HG02852 (cell line): ENCODE data around the gene TMBIM1.

Source experiments
- ATAC-seq: cut with Tn5 transposase; IDR thresholded peaks from one replicate; pipeline ENCODE4 v1.9.1; 2021; ENCODE audit warnings: mild to moderate bottlenecking, moderate library complexity; ENCODE audit not compliant: unreplicated experiment

Gene TMBIM1

DNA sequence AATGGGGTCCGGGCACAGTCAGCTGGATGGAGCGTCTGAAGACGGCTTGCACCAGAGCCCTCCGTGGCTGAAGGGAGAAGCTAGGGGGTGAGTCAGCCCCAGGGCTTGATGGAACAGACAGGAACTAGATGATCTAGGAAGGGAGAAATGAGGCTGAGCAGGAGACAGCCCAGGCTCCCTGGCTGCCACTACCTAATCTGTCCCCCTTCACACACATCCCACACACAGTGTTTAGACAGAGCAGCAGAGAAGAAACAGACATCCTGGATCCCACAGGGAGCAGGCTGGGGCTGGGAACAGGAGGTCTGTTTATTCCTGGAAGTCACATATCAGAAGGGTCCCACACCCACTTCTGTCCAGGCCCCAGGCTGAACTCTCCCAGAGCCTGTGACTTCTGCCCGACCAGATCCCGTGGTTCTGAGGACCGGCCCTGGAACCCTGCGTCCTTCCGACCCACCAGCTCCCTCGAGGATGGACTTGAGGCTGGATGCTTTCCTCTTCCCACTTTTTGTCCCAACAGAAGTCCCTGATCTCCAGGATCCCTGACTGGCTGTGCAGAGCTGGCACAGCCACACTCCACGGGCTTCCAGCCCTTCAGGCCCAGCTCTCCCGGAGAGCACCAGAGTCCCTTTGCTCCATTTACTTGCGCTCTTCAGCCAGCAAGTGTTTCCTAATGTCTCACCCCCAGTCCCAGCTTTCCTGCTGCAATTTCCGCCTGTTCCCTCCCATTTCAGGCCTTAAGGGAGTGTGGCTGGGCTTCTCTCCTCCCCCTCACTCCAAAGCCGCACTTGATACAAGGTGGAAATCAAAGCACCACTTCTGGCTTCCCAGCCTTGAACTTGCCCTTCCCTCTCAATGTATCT is 33.0 kb downstream of the TMBIM1 start:
- no peak for ATAC-seq

DNA sequence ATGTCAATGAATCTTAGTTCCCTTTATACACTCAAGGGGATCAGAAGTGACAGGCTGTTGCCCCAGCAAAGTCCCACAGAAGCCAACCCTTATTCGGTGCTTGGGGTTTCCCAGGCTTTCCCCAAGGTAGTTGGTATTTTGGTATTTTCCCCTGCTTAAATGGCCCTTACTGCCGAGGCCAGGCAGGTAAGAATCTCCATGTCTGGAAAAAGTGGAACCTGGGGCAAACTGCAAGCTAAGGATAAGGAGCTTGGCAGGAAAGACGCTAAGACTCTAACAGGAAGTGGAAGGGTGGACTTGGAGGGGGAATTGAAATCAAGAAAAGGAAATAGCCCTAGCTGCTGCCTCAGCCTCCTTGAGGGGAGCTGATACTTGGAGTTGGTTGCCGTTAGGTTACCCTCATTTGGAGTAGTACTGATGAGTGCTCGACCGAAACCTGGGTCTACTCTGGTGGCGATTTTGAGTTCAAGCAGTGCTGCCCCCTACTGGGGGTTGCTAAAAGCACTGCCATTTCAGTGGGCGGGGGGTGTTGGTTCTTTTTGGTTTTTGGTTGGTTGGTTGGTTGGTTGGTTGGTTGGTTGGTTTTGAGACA is 34.8 kb downstream of the TMBIM1 start:
- ATAC-seq, result peak; percentile 75

DNA sequence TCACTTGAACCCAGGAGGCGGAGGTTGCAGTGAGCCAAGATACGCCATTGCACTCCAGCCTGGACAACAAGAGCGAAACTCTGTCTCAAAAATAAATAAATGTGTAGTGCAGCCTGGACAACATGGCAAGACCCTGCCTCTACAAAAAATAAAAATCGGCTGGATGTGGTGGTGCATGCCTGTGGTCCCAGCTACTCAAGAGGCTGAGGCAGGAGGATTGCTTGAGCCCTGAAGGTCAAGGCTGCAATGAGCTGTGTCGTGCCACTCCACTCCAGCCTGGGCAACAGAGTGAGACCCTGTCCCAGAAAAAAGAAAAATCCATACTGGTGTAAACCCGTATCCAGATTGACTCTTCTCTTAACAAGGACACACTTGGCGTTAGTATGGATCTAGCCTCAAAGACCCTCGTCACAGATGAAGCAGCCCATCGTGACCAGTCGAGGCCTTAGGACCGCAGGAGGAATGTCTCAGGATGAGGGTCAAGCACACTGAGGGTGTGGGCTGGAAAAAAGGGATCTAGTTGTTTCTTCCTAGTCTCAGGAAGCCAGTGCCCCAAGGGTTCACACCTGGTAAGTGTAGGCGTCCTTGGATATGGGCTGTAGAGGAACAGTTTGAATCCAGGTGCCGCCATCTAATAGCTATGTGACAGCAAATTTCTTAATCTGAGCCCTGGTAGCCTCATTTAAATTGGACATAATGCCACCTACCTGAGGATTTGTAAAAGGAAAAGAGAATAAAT is 35.5 kb downstream of the TMBIM1 start:
- no peak for ATAC-seq

- ATAC-seq, result no peak
Measured at GRCh38 chr2:218255446-218255845, 36.9 kb downstream of the TMBIM1 start.

DNA sequence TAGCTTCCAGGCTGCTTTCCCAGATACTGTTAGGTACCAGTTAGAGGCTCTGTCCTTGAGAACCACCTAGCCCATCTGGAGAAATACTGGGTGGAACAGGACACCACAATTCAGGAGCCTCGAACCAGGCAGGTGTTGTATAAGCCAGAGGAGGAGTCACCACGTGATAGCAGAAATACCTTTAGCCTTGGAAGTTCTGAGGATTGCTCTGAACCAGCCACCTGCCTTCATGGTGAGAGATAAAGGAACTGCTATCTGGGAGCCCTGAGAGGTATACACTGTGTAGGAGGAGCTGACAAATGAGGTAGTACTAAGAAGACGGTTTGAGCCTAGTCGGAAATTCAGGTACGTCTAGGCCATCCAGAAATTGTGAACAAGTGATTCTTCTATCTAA is 39.1 kb downstream of the TMBIM1 start:
- ATAC-seq, result no peak

DNA sequence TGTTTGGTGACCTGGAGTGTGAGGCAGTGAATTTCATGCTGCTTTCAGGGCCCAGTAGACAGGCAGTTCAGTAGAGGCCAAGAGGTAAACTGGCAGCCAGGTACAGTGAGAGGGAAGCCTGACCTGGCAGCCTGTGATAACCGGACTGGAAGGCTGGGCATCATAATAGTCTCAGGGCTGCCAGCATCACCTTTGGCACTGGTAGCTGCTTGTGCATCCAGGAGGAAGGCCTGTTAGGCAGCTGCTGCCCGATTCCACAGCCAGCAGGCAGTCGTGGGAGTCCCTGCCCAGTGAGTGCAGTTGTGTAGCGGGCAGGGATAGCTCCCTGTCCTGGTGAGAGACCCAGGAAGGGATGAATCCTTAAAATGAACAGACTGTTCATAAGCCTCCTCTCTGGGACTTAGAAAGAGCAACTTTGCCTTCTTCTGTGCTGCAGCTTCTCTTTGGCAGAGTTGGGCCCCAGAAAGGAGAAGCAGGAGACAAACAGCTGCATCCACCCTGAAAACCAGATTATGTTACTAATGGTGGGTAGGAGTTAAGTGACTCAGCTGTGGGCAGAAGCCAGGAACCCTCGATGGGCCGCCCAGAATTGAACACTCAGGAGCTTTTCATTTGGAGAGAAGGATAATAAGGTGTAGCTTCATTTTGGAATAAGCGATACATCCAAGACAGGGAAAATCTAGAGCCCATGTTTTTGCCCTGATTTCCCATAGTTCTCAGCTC is 39.6 kb downstream of the TMBIM1 start:
- no peak for ATAC-seq

- no peak for ATAC-seq
Measured at GRCh38 chr2:218249691-218250090, 42.6 kb downstream of the TMBIM1 start.

DNA sequence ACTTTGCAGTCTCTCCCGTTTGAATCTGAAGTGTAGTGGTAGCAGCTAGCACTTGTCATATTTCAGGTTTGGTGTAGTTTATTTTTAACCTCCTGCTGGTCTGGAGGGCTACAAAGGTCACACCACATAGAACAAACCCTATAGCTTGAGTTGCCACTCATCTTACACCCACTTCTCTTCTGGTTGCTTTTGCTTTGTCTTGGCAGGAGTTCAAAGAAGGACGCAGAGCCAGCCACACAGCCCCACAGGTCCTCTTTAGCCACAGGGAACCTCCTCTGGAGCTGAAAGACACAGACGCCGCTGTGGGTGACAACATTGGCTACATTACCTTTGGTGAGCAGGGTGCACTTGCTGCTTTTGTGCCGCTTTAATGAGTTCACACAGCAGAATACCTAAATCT is 47.1 kb downstream of the TMBIM1 start:
- no peak for ATAC-seq

- no peak for ATAC-seq
Measured at GRCh38 chr2:218244665-218245064, 47.6 kb downstream of the TMBIM1 start.

- no peak for ATAC-seq
Measured at GRCh38 chr2:218244204-218244603, 48.1 kb downstream of the TMBIM1 start.

DNA sequence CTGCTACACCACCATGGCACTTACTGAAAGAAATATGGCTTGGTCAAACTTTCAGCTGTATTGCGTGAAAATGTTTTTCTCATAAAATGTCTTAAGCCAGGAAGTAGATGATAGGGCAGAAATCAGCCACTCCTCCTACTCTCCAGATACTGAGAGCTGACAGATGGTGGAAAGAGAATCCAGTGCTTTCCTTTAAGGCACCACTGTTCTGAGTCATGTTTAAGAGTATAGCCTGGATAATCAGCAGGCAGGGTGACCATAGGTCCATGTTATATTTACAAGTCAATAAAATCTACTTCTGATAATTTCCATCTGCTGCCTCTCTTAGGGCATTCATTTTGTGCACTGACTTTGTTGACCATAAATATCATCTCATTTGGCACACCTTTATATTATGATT is 53.4 kb downstream of the TMBIM1 start:
- no peak for ATAC-seq

DNA sequence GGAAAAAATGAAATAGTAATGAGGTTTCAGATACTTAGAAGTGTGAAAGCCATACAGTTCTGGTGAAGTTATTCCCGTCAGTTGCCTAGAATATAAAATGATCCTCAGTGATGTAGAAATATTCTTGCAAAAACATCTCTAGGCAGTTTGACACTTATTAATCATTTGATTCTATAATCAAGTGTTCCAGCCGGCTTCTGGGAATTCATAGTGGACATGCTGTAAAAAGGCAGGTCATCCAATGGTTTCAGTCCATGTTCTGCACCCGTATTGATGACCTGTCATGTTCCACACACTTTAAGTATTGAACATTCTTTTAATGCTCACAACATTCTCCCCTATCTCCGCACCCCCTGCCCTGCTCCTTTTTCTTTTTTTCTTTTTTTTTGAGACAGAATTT is 55.5 kb downstream of the TMBIM1 start:
- no peak for ATAC-seq

DNA sequence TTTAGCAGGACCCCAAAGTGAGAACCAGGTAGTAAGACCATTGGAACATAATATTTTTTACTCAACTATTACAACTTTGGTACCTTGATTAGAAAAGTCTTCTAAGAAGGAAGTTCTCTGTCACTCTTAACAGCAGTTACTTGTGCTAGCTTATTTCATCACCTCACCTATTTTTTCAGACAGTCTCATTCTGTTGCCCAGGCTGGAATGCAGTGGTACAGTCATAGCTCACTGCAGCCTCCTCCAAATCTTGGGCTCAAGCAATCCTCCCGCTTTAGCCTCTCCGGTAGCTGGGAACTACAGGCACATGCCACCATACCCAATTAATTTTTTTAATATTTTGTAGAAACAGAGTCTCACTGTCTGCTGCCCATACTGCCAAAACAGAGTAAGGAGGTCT is 57.3 kb downstream of the TMBIM1 start:
- no peak for ATAC-seq

DNA sequence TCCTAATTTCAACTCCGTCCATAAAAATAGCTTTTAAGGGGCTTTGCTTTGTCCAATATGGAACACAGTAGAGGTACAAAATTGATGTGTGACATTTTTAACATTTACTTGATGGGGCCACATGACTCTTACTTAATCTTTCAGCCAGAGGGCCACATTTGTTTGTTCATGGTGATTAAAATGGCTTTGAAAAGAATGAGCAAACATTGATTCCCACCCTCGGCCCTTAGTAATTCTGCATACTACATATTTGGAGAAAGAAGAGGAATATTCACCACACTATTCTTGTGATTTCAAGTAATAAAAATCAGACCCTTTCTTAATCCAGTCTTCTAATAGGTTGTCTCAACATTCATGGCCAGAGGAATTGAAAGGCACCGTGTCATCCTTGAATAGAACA is 57.8 kb downstream of the TMBIM1 start:
- ATAC-seq, result no peak

GRCh38 chr2:218233543-218233942 is 58.8 kb downstream of the TMBIM1 start:
- ATAC-seq, result no peak

DNA sequence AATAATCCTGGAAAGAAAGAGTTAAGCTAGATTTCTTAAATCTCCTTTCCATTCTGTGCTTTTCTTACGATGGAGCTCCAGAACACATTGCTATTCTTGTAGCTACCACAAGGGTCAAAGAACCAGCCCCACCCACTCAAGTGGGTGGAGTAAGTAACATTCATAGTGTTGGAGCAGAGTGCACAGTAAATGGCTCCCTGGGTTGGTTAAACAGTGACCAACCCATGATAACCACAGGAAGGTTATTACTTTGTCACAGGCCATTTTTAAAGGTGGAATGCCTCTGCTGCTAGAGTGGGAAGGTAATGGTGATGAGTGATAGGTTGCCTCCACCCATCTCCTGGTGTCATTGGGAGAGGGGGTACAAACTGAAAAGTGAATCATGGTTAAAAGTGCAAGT is 61.4 kb downstream of the TMBIM1 start:
- no peak for ATAC-seq

GRCh38 chr2:218229851-218230250 is 62.5 kb downstream of the TMBIM1 start:
- no peak for ATAC-seq

DNA sequence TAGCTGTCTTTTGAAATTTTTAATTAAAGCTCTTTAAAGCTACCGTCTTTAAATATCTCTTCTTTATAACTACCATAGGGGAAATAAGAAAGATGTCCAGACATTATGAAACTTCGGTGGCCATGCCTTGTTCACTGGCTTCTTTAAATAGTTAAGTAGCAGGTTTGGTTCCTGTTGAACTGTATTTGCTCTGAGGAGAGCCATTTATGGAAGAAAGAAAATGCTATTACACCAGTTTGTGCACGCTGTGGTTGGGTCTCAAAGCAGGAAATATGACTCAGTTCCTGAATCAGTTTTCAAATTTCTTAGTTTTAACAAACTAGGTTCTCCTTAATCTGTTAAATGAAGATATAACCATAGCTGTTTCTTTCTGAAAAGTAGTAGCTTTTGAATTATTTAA is 63.1 kb downstream of the TMBIM1 start:
- ATAC-seq, result peak; percentile 87

DNA sequence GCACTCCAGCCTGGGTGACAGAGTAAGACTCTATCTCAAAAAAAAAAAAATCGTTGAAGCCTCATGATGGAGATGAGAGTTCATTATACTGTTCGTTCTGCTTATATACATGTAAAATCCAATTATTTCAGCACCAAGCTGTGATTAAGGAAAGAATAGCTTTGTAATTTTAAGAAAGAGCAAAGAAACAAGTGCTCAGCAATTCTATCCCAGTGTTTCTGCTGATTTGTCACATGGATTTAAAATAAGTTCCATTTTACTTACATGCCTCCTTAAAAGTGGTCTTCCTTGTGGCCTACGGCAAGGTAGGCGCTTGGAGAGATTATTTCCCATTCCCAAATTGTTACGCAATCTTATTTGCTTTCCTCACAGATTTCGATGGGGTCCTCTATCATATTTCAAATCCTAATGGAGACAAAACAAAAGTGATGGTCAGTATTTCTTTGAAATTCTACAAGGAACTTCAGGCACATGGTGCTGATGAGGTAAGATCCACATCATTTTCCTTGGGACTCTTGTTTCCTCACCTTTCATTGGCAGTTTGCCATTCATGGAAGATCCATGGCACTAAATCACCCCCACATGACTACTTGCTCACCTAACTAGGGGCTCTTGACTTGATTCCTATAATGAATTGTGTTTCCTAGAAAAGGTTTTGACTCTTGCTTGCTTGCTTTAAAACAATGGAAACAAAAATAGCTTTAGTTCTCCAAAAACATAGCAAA is 63.8 kb downstream of the TMBIM1 start:
- no peak for ATAC-seq

DNA sequence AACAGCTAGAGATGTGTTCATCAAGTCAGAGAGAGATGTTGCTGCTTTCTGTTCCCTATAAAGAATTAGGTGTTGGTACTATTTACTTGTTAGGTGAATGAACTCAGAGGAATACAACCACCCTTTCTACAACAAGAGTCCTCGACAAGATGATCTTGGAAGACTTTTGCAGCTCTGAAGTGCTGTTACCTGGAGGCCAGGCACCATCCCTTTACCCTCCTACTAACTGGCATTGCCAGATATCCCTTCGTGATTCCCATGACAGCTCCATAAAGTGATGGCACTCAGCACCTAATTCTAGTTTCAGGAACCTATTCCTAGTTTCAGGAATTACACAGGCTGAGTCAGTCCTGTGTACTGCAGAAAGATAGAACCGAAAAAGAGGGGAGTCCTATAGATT is 65.4 kb downstream of the TMBIM1 start:
- no peak for ATAC-seq
